Colonic mucosa (tissue), 4 donors: ENCODE data around the gene PNPLA1. TPM values are rescaled to one million over a fixed set of nuclear protein-coding genes. Genes with fewer than 3 reads are reported as not detected.
"Not testable (repeated sequence)": the region's sequence is repeated elsewhere in the genome, so short reads cannot be mapped to it uniquely, and the experiment has no call there.

Experiments used
- DNase-seq: peaks from one replicate; pipeline ENCODE4 v3.0.0-alpha.2; 2020
- H3K27ac ChIP-seq: fragments of 200-600 bp; one replicate; pipeline ENCODE4 v1.8.0; 2021
- H3K27me3 ChIP-seq: fragments of 200-600 bp; one replicate; pipeline ENCODE4 v1.8.0; 2021
- H3K36me3 ChIP-seq: fragments of 200-600 bp; one replicate; pipeline ENCODE4 v1.8.0; 2021
- H3K4me1 ChIP-seq: fragments of 200-600 bp; one replicate; pipeline ENCODE4 v1.8.0; 2021; ENCODE audit warnings: mild to moderate bottlenecking
- H3K4me3 ChIP-seq: fragments of 200-600 bp; one replicate; pipeline ENCODE4 v1.8.0; 2021
- H3K9ac ChIP-seq, 2 donors: one replicate each; pipeline ENCODE4 v1.7.0; 2013; ENCODE audit warnings: control low read depth in 2 of 2, low read depth in 2 of 2, low read length in 2 of 2
- H3K9me3 ChIP-seq: fragments of 200-600 bp; one replicate; pipeline ENCODE4 v1.8.0; 2021
- CTCF ChIP-seq: fragments of 200-600 bp; IDR thresholded peaks from one replicate; pipeline ENCODE4 v1.8.0; 2022; ENCODE audit warnings: antibody characterized with exemption, mild to moderate bottlenecking
- intact Hi-C: fragments of 100-400 bp; cut with DNase I; formaldehyde crosslinking; loops from one replicate; pipeline ENCODE4 v1.14.1; 2022
- total RNA-seq, 2 donors: library from RNA; stranded (reverse); fragmentation: NEBNext Ultra II Directional in 1 of 2; extraction: Animal tissue kit (Norgen Biotek cat#: 25700) in 1 of 2; gene quantifications; one replicate each; pipeline ENCODE4 v1.2.1, GENCODE V29; 2021
- donor health status: healthy.
- donor health status: DM: no; HTN: no; CAD: no.
- donor health status: DM: no; HTN: no; CAD: no.

PNPLA1 gene
- total RNA-seq, 2 donors from 2014 or later: 0.35 TPM

DNA sequence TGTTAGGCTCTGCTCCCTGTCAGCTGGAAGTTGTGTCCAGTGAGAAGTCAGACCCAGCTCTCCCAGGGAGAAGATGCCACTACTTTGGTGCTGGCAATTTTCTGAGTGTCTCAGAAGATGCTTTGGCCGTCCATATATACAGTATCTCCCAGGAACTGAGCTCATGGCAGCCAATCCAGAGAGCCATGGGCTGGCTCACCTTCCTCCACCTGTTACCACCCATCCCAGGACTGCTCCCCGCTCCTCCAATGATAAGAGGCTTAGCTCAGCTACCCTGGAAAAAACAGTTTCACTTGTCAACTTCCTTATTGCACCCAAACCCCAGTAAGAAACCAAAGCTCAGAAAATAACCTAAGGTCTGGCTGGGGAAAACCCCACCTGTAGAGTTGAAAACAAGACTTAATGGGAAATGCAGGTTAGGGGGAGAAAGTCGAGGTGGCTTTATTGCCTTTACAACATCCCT lies 67.0 kb downstream of the PNPLA1 start, which contains the start of gene BNIP5:
Gene BNIP5, minus strand, starts transcription at position 110 of the 463 bp plus-strand sequence. CDS start 6,198 bp downstream, outside the sequence.
- Histone ChIP-seq H3K36me3 (no peaks in the 10 kb centered on the region), H3K27me3 (no peaks in the 10 kb centered on the region), H3K4me1 (peaks cover 4% of the 10 kb centered on the region), H3K9me3 (no peaks in the 10 kb centered on the region), H3K4me3 (peak within 1 kb of the TSS; percentile 9), H3K9ac (peak within 1 kb of the TSS in 1 of 2 donors; percentile 77), H3K27ac (peak within 1 kb of the TSS; percentile 89)
- intact Hi-C loops: no loop called here
- DNase-seq: peak; percentile 83
- TF ChIP-seq CTCF: no peak

GRCh38 chr6:36337814-36338213 lies 68.0 kb downstream of the PNPLA1 start:
- intact Hi-C loops: no loop called here
- H3K36me3 ChIP-seq: no peaks in the 10 kb centered on the region
- no peak overlapping the region for H3K27ac ChIP-seq
- H3K4me3 ChIP-seq: no peak overlapping the region
- TF ChIP-seq CTCF: no peak
- no peaks in the 10 kb centered on the region for H3K9me3 ChIP-seq
- H3K27me3 ChIP-seq: no peaks in the 10 kb centered on the region
- no peak for DNase-seq
- peaks cover 4% of the 10 kb centered on the region for H3K4me1 ChIP-seq
- H3K9ac ChIP-seq: no peak overlapping the region

DNA sequence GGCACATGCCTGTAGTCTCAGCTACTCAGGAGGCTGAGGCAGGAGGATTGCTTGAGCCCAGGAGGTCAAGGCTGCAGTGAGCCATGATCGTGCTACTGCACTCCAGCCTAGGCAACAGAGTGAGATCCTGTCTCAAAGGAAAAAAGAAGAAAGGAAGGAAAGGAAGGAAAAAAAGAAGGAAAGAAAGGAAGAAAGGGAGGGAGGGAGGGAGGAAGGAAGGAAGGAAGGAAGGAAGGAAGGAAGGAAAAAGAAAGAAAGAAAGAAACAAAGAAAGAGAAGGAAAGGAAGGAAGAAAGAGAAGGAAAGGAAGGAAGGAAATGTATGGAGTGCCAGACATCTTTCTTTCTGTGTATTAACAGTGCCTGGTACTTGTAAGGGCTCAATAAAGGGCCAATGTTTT lies 68.4 kb downstream of the PNPLA1 start:
- H3K27me3 ChIP-seq, H3K4me3 ChIP-seq, H3K36me3 ChIP-seq, intact Hi-C loops, DNase-seq, H3K4me1 ChIP-seq, H3K9me3 ChIP-seq, H3K9ac ChIP-seq: not testable (repeated sequence)
- H3K27ac ChIP-seq: peak overlapping the region; percentile 29

- no peak for TF ChIP-seq CTCF
- Histone ChIP-seq H3K4me3 (no peak overlapping the region), H3K9ac (peak overlapping the region in 1 of 2 donors; percentile 91), H3K36me3 (no peaks in the 10 kb centered on the region), H3K27me3 (no peaks in the 10 kb centered on the region), H3K4me1 (peaks cover 4% of the 10 kb centered on the region), H3K9me3 (no peaks in the 10 kb centered on the region), H3K27ac (no peak overlapping the region)
- intact Hi-C loops: no loop called here
- peak; percentile 59 for DNase-seq
These were observed 69.3 kb downstream of the PNPLA1 start for GRCh38 chr6:36339146-36339545.

GRCh38 chr6:36340306-36340617 lies 70.4 kb downstream of the PNPLA1 start:
- no peak for TF ChIP-seq CTCF
- no peak for DNase-seq
- intact Hi-C loops: no loop called here
- Histone ChIP-seq H3K27ac (peak overlapping the region; percentile 89), H3K27me3 (no peaks in the 10 kb centered on the region), H3K9me3 (no peaks in the 10 kb centered on the region), H3K36me3 (no peaks in the 10 kb centered on the region), H3K4me3 (no peak overlapping the region), H3K9ac (peak overlapping the region in 1 of 2 donors; percentile 91), H3K4me1 (peaks cover 4% of the 10 kb centered on the region)

GRCh38 chr6:36340618-36341454 lies 71.0 kb downstream of the PNPLA1 start:
- TF ChIP-seq CTCF: peak; percentile 99
- peak overlapping the region; percentile 81 to 91 for H3K9ac ChIP-seq
- H3K27ac ChIP-seq: peak overlapping the region; percentile 89
- H3K36me3 ChIP-seq: no peaks in the 10 kb centered on the region
- no peaks in the 10 kb centered on the region for H3K27me3 ChIP-seq
- H3K4me1 ChIP-seq: peaks cover 4% of the 10 kb centered on the region
- intact Hi-C loops: no loop called here
- DNase-seq: peak; percentile 87
- no peaks in the 10 kb centered on the region for H3K9me3 ChIP-seq
- peak overlapping the region; percentile 31 for H3K4me3 ChIP-seq
